GM23338 (cell line): Measurements from ENCODE around the gene EFCC1.

Source experiments
- CTCF ChIP-seq, 2 experiments: fragments of 200-600 bp in 1 of 2; sonication (generic) in 1 of 2; conservative IDR thresholded peaks; 2 replicates each; pipeline versions ENCODE4 v1.5.1 to v1.6.1; 2016 to 2017; ENCODE audit warnings: antibody characterized with exemption in 2 of 2, low read depth in 2 of 2, mild to moderate bottlenecking in 2 of 2, moderate library complexity in 1 of 2
- ETS1 ChIP-seq: IDR thresholded peaks from 2 replicates; pipeline ENCODE4 v1.6.1; 2016; ENCODE audit warnings: antibody characterized with exemption
- EZH2 ChIP-seq: fragments of 200-600 bp; sonication (generic); IDR thresholded peaks from one replicate; pipeline ENCODE4 v1.8.0; 2017; ENCODE audit warnings: antibody characterized with exemption, mild to moderate bottlenecking, low read depth; ENCODE audit not compliant: unreplicated experiment
- EZH2phosphoT487 ChIP-seq: fragments of 200-600 bp; sonication (generic); IDR thresholded peaks from one replicate; pipeline ENCODE4 v1.8.1; 2018; ENCODE audit warnings: antibody characterized with exemption; ENCODE audit not compliant: unreplicated experiment
- NANOG ChIP-seq: IDR thresholded peaks from 2 replicates; pipeline ENCODE4 v1.6.1; 2016; ENCODE audit warnings: antibody characterized with exemption, borderline replicate concordance
- POLR2AphosphoS5 ChIP-seq: IDR thresholded peaks from 2 replicates; pipeline ENCODE4 v1.6.1; 2016; ENCODE audit warnings: antibody characterized with exemption, low read depth
- REST ChIP-seq: IDR thresholded peaks from one replicate; pipeline ENCODE4 v1.6.1; 2018; ENCODE audit warnings: antibody characterized with exemption; ENCODE audit not compliant: unreplicated experiment
- STAT1 ChIP-seq: IDR thresholded peaks from one replicate; pipeline ENCODE4 v1.6.1; 2016; ENCODE audit warnings: antibody characterized with exemption; ENCODE audit not compliant: unreplicated experiment
- ZNF331 ChIP-seq: fragments of 250-450 bp; sonication (Bioruptor Pico); IDR thresholded peaks from 2 replicates; pipeline ENCODE4 v1.5.0; 2020; ENCODE audit warnings: low read depth, mild to moderate bottlenecking, moderate library complexity
- ZNF462 ChIP-seq: fragments of 250-450 bp; sonication (Bioruptor Pico); IDR thresholded peaks from 2 replicates; pipeline ENCODE4 v1.5.0; 2020; ENCODE audit warnings: mild to moderate bottlenecking, moderate library complexity

DNA sequence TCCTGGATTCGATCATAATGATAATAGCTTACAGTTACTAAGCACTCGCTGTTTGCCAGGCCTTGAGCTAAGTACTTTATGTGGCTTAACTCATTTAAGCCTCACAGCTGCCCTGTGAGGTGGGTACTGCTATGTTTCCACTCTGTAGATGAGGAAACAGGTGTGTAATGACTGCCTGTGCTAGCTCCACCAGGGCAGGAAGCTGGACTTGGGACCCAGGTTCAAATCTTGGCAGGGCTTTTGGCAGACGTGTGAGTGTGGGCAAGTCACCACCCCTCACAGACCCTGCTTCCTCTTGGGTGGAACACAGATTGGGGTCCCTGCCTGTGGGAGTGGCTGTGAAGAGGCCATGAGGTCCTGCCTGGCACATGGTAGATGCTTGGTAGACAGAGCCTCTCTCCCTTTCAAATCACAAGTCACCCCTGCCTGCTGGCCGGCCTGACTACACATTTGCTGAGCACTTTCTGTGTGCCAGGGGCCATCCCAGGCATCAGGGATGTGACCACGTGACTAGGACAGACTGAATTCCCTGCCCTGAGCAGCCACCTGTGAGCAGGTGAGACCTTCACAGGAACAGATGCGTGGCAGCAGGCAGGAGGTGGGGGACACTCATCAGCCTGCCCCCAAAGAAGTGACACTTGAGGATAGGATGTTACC, 3.7 kb downstream of the EFCC1 start:
- TF ChIP-seq EZH2 (no peak), CTCF (conservative IDR thresholded peaks at IDR 0.05; ENCODE audit: low read depth in 2 of 2) (no peak), EZH2phosphoT487 (no peak), ETS1 (no peak), POLR2AphosphoS5 (no peak), STAT1 (no peak), NANOG (no peak), ZNF331 (CRISPR knock-in tag) (no peak), ZNF462 (no peak), REST (no peak)
